ENCODE data around the gene MRGPRD.

GRCh38 chr11:69024509-69024908, 43.7 kb upstream of the MRGPRD start:
- TF ChIP-seq CTCF (IDR thresholded peaks at IDR 0.05; ENCODE audit: borderline replicate concordance, extremely low read depth, low read length, poor library complexity, severe bottlenecking) (no peak), EZH2 (IDR thresholded peaks at IDR 0.05; ENCODE audit: borderline replicate concordance, low read depth, low read length, severe bottlenecking) (no peak)
